ENCODE data around the gene KCNT2.
A peak's percentile ranks its signal among the peaks of the same experiment; 100 is the strongest.
"Not testable (repeated sequence)": the region's sequence is repeated elsewhere in the genome, so short reads cannot be mapped to it uniquely, and the experiment has no call there.

Gene KCNT2

GRCh38 chr1:196590012-196590708, 18.1 kb downstream of the KCNT2 start:
- no peak for DNase-seq

- DNase-seq = no peak
These were observed 23.5 kb downstream of the KCNT2 start for GRCh38 chr1:196584696-196585095.

GRCh38 chr1:196577386-196577785, 30.9 kb downstream of the KCNT2 start:
- no peak for DNase-seq

GRCh38 chr1:196573226-196573625, 35.0 kb downstream of the KCNT2 start:
- DNase-seq = no peak

GRCh38 chr1:196567238-196567637, 41.0 kb downstream of the KCNT2 start:
- DNase-seq = no peak

GRCh38 chr1:196563768-196564167, 44.5 kb downstream of the KCNT2 start:
- DNase-seq = no peak

GRCh38 chr1:196559314-196559713, 48.9 kb downstream of the KCNT2 start:
- DNase-seq = no peak

- DNase-seq = no peak
These were observed 49.8 kb downstream of the KCNT2 start for GRCh38 chr1:196558411-196558810.

- DNase-seq = no peak
These were observed 50.4 kb downstream of the KCNT2 start for GRCh38 chr1:196557797-196558196.

- DNase-seq = no peak
These were observed 57.5 kb downstream of the KCNT2 start for GRCh38 chr1:196550731-196551130.

GRCh38 chr1:196546272-196547111, 61.7 kb downstream of the KCNT2 start:
- no peak for DNase-seq

- DNase-seq = no peak
These were observed 63.0 kb downstream of the KCNT2 start for GRCh38 chr1:196545222-196545621.

GRCh38 chr1:196544617-196545016, 63.6 kb downstream of the KCNT2 start:
- no peak for DNase-seq

- DNase-seq = no peak
These were observed 64.4 kb downstream of the KCNT2 start for GRCh38 chr1:196543833-196544232.

- peak in 1 of 5 experiments; percentile 4 for DNase-seq
These were observed 69.8 kb downstream of the KCNT2 start for GRCh38 chr1:196538473-196538872.

GRCh38 chr1:196535727-196536126, 72.5 kb downstream of the KCNT2 start:
- DNase-seq = peak in 1 of 5 experiments; percentile 49

GRCh38 chr1:196531737-196532524, 76.3 kb downstream of the KCNT2 start:
- no peak for DNase-seq

- DNase-seq = no peak
These were observed 80.3 kb downstream of the KCNT2 start for GRCh38 chr1:196527919-196528318.

GRCh38 chr1:196522574-196523345, 85.5 kb downstream of the KCNT2 start:
- DNase-seq = not testable (repeated sequence)

- DNase-seq = no peak
These were observed 91.0 kb downstream of the KCNT2 start for GRCh38 chr1:196517193-196517592.

GRCh38 chr1:196516373-196516772, 91.9 kb downstream of the KCNT2 start:
- DNase-seq = no peak

- no peak for DNase-seq
These were observed 92.3 kb downstream of the KCNT2 start for GRCh38 chr1:196515904-196516303.

Measured in T-helper 2 cell (primary cell).